MM.1S (cell line): ENCODE measurements around the gene GPR4.

Source experiments
- CTCF ChIP-seq: fragments of 300-600 bp; sonication (generic); IDR thresholded peaks from 2 replicates; pipeline ENCODE4 v1.5.1; 2016; ENCODE audit warnings: antibody characterized with exemption, low read length, mixed read lengths
- EZH2 ChIP-seq: fragments of 300-600 bp; sonication (generic); optimal IDR thresholded peaks from 2 replicates; pipeline ENCODE3; 2017; ENCODE audit warnings: low read depth, mild to moderate bottlenecking, antibody characterized with exemption, low read length, mixed read lengths

GRCh38 chr19:45621389-45621788 lies 19.4 kb upstream of the GPR4 start:
- TF ChIP-seq EZH2: no peak
- no peak for TF ChIP-seq CTCF
